Measurements from ENCODE around the gene STK17A.

DNA sequence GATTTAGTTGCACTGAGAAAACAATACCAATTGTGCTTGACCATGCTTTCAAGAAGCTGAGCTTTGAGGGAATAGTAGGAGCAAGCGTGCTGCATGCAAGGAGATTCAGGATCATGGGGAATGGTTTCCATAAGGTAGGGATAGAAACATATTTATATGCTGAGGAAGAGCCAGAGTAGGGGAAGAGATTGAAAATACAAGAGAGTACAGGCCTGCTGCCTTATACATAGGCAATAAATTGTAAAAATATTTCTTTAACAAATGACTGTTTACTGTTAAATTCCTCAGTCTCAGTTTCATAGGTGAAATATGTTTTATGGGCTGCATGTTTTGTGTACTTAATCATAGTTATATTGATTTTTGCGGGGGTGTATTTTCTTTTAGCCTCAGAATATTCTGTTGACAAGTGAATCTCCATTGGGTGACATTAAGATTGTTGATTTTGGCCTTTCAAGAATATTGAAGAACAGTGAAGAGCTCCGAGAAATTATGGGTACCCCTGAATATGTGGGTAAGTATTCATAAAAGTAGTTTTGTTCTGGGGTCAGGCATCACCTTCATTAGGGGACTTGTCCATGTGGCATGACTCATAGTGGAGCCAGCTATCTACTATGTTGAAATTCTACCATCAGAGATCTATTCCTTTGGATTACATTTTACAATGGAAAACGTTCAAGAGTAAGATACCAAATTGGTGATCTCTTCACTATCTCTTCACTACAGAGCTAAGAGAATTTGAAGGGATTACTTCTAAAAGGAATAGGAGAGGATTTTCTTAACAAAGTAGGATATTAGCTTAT lies 36.5 kb downstream of the STK17A start:
- TF ChIP-seq, protein P1, sequence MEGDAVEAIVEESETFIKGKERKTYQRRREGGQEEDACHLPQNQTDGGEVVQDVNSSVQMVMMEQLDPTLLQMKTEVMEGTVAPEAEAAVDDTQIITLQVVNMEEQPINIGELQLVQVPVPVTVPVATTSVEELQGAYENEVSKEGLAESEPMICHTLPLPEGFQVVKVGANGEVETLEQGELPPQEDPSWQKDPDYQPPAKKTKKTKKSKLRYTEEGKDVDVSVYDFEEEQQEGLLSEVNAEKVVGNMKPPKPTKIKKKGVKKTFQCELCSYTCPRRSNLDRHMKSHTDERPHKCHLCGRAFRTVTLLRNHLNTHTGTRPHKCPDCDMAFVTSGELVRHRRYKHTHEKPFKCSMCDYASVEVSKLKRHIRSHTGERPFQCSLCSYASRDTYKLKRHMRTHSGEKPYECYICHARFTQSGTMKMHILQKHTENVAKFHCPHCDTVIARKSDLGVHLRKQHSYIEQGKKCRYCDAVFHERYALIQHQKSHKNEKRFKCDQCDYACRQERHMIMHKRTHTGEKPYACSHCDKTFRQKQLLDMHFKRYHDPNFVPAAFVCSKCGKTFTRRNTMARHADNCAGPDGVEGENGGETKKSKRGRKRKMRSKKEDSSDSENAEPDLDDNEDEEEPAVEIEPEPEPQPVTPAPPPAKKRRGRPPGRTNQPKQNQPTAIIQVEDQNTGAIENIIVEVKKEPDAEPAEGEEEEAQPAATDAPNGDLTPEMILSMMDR (IDR thresholded peaks at IDR 0.05), result no peak
- TF ChIP-seq POLR2A (IDR thresholded peaks at IDR 0.05), result no peak
